ENCODE data around the gene SPTLC2.
"Not testable (repeated sequence)": the region's sequence is repeated elsewhere in the genome, so short reads cannot be mapped to it uniquely, and the experiment has no call there.

Gene SPTLC2

GRCh38 chr14:77549451-77549850 lies 67.0 kb downstream of the SPTLC2 start:
- no peak for TF ChIP-seq CTCF (IDR thresholded peaks at IDR 0.05; ENCODE audit: low read depth, low read length)
- DNase-seq (ENCODE audit: low read depth, low spot score), result no peak
- in situ Hi-C loops (cut with HindIII; ENCODE audit: low sequenced_read_pairs), result no loop called here
- no peak overlapping the region for H3K4me3 ChIP-seq (ENCODE audit: low read depth, low read length)

GRCh38 chr14:77547512-77548180 lies 68.8 kb downstream of the SPTLC2 start:
- no peak for TF ChIP-seq CTCF (IDR thresholded peaks at IDR 0.05; ENCODE audit: low read depth, low read length)
- no peak for DNase-seq (ENCODE audit: low read depth, low spot score)
- in situ Hi-C loops (cut with HindIII; ENCODE audit: low sequenced_read_pairs), result no loop called here
- H3K4me3 ChIP-seq (ENCODE audit: low read depth, low read length), result no peak overlapping the region

GRCh38 chr14:77545171-77545570 lies 71.3 kb downstream of the SPTLC2 start:
- DNase-seq (ENCODE audit: low read depth, low spot score); in situ Hi-C loops (cut with HindIII; ENCODE audit: low sequenced_read_pairs); H3K4me3 ChIP-seq (ENCODE audit: low read depth, low read length): not testable (repeated sequence)

GRCh38 chr14:77544571-77544970 lies 71.9 kb downstream of the SPTLC2 start:
- DNase-seq (ENCODE audit: low read depth, low spot score), result no peak
- no peak overlapping the region for H3K4me3 ChIP-seq (ENCODE audit: low read depth, low read length)
- no peak for TF ChIP-seq CTCF (IDR thresholded peaks at IDR 0.05; ENCODE audit: low read depth, low read length)
- in situ Hi-C loops (cut with HindIII; ENCODE audit: low sequenced_read_pairs), result no loop called here

- in situ Hi-C loops (cut with HindIII; ENCODE audit: low sequenced_read_pairs), result no loop called here
- H3K4me3 ChIP-seq (ENCODE audit: low read depth, low read length), result no peak overlapping the region
- DNase-seq (ENCODE audit: low read depth, low spot score), result no peak
- no peak for TF ChIP-seq CTCF (IDR thresholded peaks at IDR 0.05; ENCODE audit: low read depth, low read length)
Observed at GRCh38 chr14:77543637-77544334, 72.7 kb downstream of the SPTLC2 start.

GRCh38 chr14:77543240-77543551 lies 73.2 kb downstream of the SPTLC2 start:
- H3K4me3 ChIP-seq (ENCODE audit: low read depth, low read length), result no peak overlapping the region
- no peak for TF ChIP-seq CTCF (IDR thresholded peaks at IDR 0.05; ENCODE audit: low read depth, low read length)
- DNase-seq (ENCODE audit: low read depth, low spot score), result no peak
- in situ Hi-C loops (cut with HindIII; ENCODE audit: low sequenced_read_pairs), result no loop called here

GRCh38 chr14:77542421-77543239 lies 73.8 kb downstream of the SPTLC2 start:
- TF ChIP-seq CTCF (IDR thresholded peaks at IDR 0.05; ENCODE audit: low read depth, low read length), result no peak
- in situ Hi-C loops (cut with HindIII; ENCODE audit: low sequenced_read_pairs), result no loop called here
- no peak overlapping the region for H3K4me3 ChIP-seq (ENCODE audit: low read depth, low read length)
- DNase-seq (ENCODE audit: low read depth, low spot score), result peak; percentile 33

Data from astrocyte of the spinal cord (primary cell).